ENCODE measurements around the gene TMPRSS11A. TPM values are rescaled to one million over a fixed set of nuclear protein-coding genes. Genes with fewer than 3 reads are reported as not detected.

TMPRSS11A gene
- total and polyA plus RNA-seq, 2 of the 13 experiments (the other 11 are each of a cell fraction or from before 2014, with no cell fraction given): not detected

DNA sequence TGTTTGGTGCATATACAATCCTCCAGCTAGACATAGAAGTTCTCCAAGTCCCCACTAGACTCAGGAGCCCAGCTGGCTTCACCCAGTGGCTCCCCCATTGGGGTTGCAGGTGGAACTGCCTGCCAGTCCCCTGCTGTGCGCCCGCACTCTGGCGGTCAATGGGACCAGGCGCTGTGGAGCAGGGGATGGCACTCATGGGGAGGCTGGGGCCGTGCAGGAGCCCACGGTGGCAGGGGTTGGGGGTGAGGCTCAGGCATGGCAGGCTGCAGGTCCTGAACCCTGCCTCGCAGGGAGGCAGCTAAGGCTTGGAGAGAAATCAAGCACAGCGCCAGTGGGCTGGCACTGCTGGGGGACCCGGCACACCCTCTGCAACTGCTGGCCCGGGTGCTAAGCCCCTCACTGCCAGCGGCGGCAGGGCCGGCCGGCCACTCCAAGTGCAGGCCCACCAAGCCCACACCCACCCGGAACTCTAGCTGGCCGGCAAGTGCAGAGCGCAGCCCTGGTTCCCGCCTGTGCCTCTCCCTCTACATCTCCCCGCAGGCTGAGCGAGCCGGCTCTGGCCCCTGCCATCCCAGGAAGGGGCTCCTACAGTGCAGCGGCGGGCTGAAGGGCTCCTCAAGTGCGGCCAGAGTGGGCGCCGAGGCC is 66.8 kb downstream of the TMPRSS11A start:
- Histone ChIP-seq H4K20me1 (ENCODE audit: insufficient read depth, low read length) (no peaks in the 10 kb centered on the region), H3K27me3 (ENCODE audit: control insufficient read depth in 1 of 2, insufficient read depth in 2 of 2, low read length in 2 of 2) (no peaks in the 10 kb centered on the region), H3K4me1 (ENCODE audit: insufficient read depth, low read length) (no peaks in the 10 kb centered on the region), H2AFZ (ENCODE audit: low read length) (no peak overlapping the region), H3K4me3 (replicated peaks in 1 of 3; ENCODE audit: insufficient read depth in 1 of 3, low read depth in 2 of 3, low read length in 3 of 3) (no peak overlapping the region), H3K79me2 (ENCODE audit: insufficient read depth, low read length) (no peaks in the 10 kb centered on the region), H3K36me3 (replicated peaks in 1 of 2; ENCODE audit: control insufficient read depth in 1 of 2, insufficient read depth in 2 of 2, low read length in 2 of 2) (no peaks in the 10 kb centered on the region), H3K9me3 (ENCODE audit: low read length) (no peaks in the 10 kb centered on the region), H3K9ac (ENCODE audit: insufficient read depth, low read depth, low read length) (no peak overlapping the region), H3K4me2 (ENCODE audit: low read depth, low read length) (no peak overlapping the region), H3K27ac (ENCODE audit: extremely low read length, insufficient read depth, low read length) (no peak overlapping the region)
- DNase-seq (ENCODE audit: low spot score) (no peak), ATAC-seq (no peak), FAIRE-seq (no peak)
- POLR2A ChIA-PET: no interaction called here
- WGBS (ENCODE audit: low lambda C conversion rate): 47% methylated on average over 7 of the region's 26 CpGs
- in situ Hi-C loops (cut with HindIII; ENCODE audit: extremely low pct_ligation_motif_present, low pct_unique_long_range_greater_than_20kb): no loop called here
- BruUV-seq (replicated peaks): no TSS peak
- TF ChIP-seq HNRNPL (IDR thresholded peaks at IDR 0.05; ENCODE audit: low read depth, low read length) (no peak), ZNF124 (CRISPR knock-in tag; IDR thresholded peaks at IDR 0.05) (no peak), ZNF703 (CRISPR knock-in tag; IDR thresholded peaks at IDR 0.05; ENCODE audit: borderline replicate concordance) (no peak), MBNL3 (CRISPR knock-in tag; conservative IDR thresholded peaks at IDR 0.05) (no peak), NR2F2 (IDR thresholded peaks at IDR 0.05; ENCODE audit: borderline replicate concordance, low read depth) (no peak)
- TF ChIP-seq, protein P1, sequence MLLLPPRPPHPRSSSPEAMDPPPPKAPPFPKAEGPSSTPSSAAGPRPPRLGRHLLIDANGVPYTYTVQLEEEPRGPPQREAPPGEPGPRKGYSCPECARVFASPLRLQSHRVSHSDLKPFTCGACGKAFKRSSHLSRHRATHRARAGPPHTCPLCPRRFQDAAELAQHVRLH (CRISPR knock-in tag; IDR thresholded peaks at IDR 0.05; ENCODE audit: borderline replicate concordance, low read depth): no peak
- TF ChIP-seq, protein P2, sequence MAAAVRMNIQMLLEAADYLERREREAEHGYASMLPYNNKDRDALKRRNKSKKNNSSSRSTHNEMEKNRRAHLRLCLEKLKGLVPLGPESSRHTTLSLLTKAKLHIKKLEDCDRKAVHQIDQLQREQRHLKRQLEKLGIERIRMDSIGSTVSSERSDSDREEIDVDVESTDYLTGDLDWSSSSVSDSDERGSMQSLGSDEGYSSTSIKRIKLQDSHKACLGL (CRISPR knock-in tag; IDR thresholded peaks at IDR 0.05): no peak
- CTCF ChIA-PET (ENCODE audit: low intra/inter-chr PET ratio, low total read pairs): no interaction called here
- intact Hi-C loops (cut with micrococcal nuclease; ENCODE audit: unreplicated experiment): no loop called here

DNA sequence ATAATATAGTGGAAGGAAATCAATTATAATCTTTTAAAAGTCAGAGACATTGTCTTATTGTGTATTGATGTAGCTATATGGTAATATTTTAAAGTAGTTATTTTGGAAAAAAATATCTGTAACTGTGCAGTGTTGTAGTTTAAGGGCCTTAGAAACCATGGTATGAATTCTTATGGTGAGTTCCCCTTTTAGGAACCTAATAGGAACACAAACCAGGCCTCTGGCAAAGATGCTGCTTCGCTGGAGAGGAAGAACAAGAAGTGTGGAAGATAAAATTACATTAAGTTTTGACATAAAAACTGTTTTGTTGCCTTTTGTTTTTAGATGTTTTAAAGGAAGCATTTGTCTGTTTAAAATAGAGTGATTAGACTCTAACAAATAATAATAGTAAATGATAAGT is 68.6 kb downstream of the TMPRSS11A start:
- 17% methylated on average over 1 of the region's 1 CpG for WGBS (ENCODE audit: low lambda C conversion rate)
- no TSS peak for BruUV-seq (replicated peaks)
- in situ Hi-C loops (cut with HindIII; ENCODE audit: extremely low pct_ligation_motif_present, low pct_unique_long_range_greater_than_20kb): no loop called here

More for the DNA sequence above, 68.6 kb downstream of the TMPRSS11A start:
- H3K4me1 ChIP-seq (ENCODE audit: insufficient read depth, low read length): no peaks in the 10 kb centered on the region
- ChIA-PET POLR2A (no interaction called here), CTCF (ENCODE audit: low intra/inter-chr PET ratio, low total read pairs) (no interaction called here)
- H4K20me1 ChIP-seq (ENCODE audit: insufficient read depth, low read length): no peaks in the 10 kb centered on the region
- no peaks in the 10 kb centered on the region for H3K36me3 ChIP-seq (replicated peaks in 1 of 2; ENCODE audit: control insufficient read depth in 1 of 2, insufficient read depth in 2 of 2, low read length in 2 of 2)
- TF ChIP-seq, protein P2 (CRISPR knock-in tag; IDR thresholded peaks at IDR 0.05): no peak
- no peak for TF ChIP-seq SSRP1 (CRISPR knock-in tag; IDR thresholded peaks at IDR 0.05)
- TF ChIP-seq, protein P3, sequence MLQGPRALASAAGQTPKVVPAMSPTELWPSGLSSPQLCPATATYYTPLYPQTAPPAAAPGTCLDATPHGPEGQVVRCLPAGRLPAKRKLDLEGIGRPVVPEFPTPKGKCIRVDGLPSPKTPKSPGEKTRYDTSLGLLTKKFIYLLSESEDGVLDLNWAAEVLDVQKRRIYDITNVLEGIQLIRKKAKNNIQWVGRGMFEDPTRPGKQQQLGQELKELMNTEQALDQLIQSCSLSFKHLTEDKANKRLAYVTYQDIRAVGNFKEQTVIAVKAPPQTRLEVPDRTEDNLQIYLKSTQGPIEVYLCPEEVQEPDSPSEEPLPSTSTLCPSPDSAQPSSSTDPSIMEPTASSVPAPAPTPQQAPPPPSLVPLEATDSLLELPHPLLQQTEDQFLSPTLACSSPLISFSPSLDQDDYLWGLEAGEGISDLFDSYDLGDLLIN (CRISPR knock-in tag; IDR thresholded peaks at IDR 0.05; ENCODE audit: borderline replicate concordance): no peak
- no peak for TF ChIP-seq ZNF660 (CRISPR knock-in tag; IDR thresholded peaks at IDR 0.05; ENCODE audit: borderline replicate concordance, low read depth)
- TF ChIP-seq, protein P4, sequence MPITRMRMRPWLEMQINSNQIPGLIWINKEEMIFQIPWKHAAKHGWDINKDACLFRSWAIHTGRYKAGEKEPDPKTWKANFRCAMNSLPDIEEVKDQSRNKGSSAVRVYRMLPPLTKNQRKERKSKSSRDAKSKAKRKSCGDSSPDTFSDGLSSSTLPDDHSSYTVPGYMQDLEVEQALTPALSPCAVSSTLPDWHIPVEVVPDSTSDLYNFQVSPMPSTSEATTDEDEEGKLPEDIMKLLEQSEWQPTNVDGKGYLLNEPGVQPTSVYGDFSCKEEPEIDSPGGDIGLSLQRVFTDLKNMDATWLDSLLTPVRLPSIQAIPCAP (CRISPR knock-in tag; IDR thresholded peaks at IDR 0.05; ENCODE audit: low read depth): no peak
- no peak for TF ChIP-seq ZNF891 (CRISPR knock-in tag; IDR thresholded peaks at IDR 0.05)
- TF ChIP-seq ETV6 (CRISPR knock-in tag; conservative IDR thresholded peaks at IDR 0.05): no peak
- TF ChIP-seq, protein P1 (CRISPR knock-in tag; IDR thresholded peaks at IDR 0.05; ENCODE audit: borderline replicate concordance, low read depth): no peak
- no peak for TF ChIP-seq SYNCRIP (IDR thresholded peaks at IDR 0.05; ENCODE audit: insufficient read depth, low read depth, low read length)
- H3K9ac ChIP-seq (ENCODE audit: insufficient read depth, low read depth, low read length): no peak overlapping the region
- no peak overlapping the region for H3K4me3 ChIP-seq (replicated peaks in 1 of 3; ENCODE audit: insufficient read depth in 1 of 3, low read depth in 2 of 3, low read length in 3 of 3)
- intact Hi-C loops (cut with micrococcal nuclease; ENCODE audit: unreplicated experiment): no loop called here
- ATAC-seq (no peak), DNase-seq (ENCODE audit: low spot score) (no peak), FAIRE-seq (no peak)
- H3K27me3 ChIP-seq (ENCODE audit: control insufficient read depth in 1 of 2, insufficient read depth in 2 of 2, low read length in 2 of 2): no peaks in the 10 kb centered on the region; a peak in 1 of 5 replicates
- no peak overlapping the region for H3K27ac ChIP-seq (ENCODE audit: extremely low read length, insufficient read depth, low read length)
- no peak overlapping the region for H3K4me2 ChIP-seq (ENCODE audit: low read depth, low read length)
- no peaks in the 10 kb centered on the region for H3K9me3 ChIP-seq (ENCODE audit: low read length)
- H2AFZ ChIP-seq (ENCODE audit: low read length): no peak overlapping the region
- no peaks in the 10 kb centered on the region for H3K79me2 ChIP-seq (ENCODE audit: insufficient read depth, low read length)

Measured in HepG2 (cell line).